Mucosa of rectum (tissue), 2 donors: ENCODE data around the gene FOXD2.
A peak's percentile ranks its signal among the peaks of the same experiment; 100 is the strongest.

Experiments used
- H3K27ac ChIP-seq, 2 donors: one replicate each; pipeline ENCODE4 v1.7.0; 2013; ENCODE audit warnings: inconsistent platforms in 2 of 2, low read depth in 2 of 2, low read length in 2 of 2
- H3K27me3 ChIP-seq, 2 donors: one replicate each; pipeline ENCODE4 v1.7.0; 2013; ENCODE audit warnings: low read length in 2 of 2; ENCODE audit not compliant: control insufficient read depth in 2 of 2, insufficient read depth in 2 of 2
- H3K36me3 ChIP-seq, 2 donors: one replicate each; pipeline ENCODE4 v1.7.0; 2013; ENCODE audit warnings: low read length in 2 of 2; ENCODE audit not compliant: control insufficient read depth in 2 of 2, insufficient read depth in 2 of 2
- H3K4me1 ChIP-seq, 2 donors: one replicate each; pipeline ENCODE4 v1.7.0; 2013; ENCODE audit warnings: low read length in 2 of 2, mild to moderate bottlenecking in 1 of 2; ENCODE audit not compliant: control insufficient read depth in 2 of 2, insufficient read depth in 2 of 2
- H3K4me3 ChIP-seq, 2 donors: one replicate each; pipeline ENCODE4 v1.7.0; 2013; ENCODE audit warnings: low read length in 2 of 2
- H3K9ac ChIP-seq, 2 donors: one replicate each; pipeline ENCODE4 v1.7.0; 2013; ENCODE audit warnings: low read length in 2 of 2, low read depth in 1 of 2, mild to moderate bottlenecking in 1 of 2
- H3K9me3 ChIP-seq, 2 donors: one replicate each; pipeline ENCODE4 v1.7.0; 2013; ENCODE audit warnings: low read length in 2 of 2; ENCODE audit not compliant: control insufficient read depth in 2 of 2
- donor health status: healthy.
- donor health status: Normal muscosa, but diverticular disease.

FOXD2 gene

GRCh38 chr1:47402591-47402990, 35.3 kb upstream of the FOXD2 start:
- no peak overlapping the region for H3K9ac ChIP-seq
- no peak overlapping the region for H3K4me3 ChIP-seq
- H3K27me3 ChIP-seq, result no peaks in the 10 kb centered on the region
- no peaks in the 10 kb centered on the region for H3K4me1 ChIP-seq
- no peak overlapping the region for H3K27ac ChIP-seq
- H3K36me3 ChIP-seq, result no peaks in the 10 kb centered on the region
- H3K9me3 ChIP-seq, result no peaks in the 10 kb centered on the region

GRCh38 chr1:47403321-47403910, 34.4 kb upstream of the FOXD2 start:
- Histone ChIP-seq H3K27me3 (no peaks in the 10 kb centered on the region), H3K4me3 (no peak overlapping the region), H3K4me1 (no peaks in the 10 kb centered on the region), H3K27ac (no peak overlapping the region), H3K36me3 (no peaks in the 10 kb centered on the region), H3K9me3 (no peaks in the 10 kb centered on the region), H3K9ac (no peak overlapping the region)

- Histone ChIP-seq H3K36me3 (no peaks in the 10 kb centered on the region), H3K27ac (no peak overlapping the region), H3K27me3 (no peaks in the 10 kb centered on the region), H3K4me3 (no peak overlapping the region), H3K9ac (no peak overlapping the region), H3K4me1 (no peaks in the 10 kb centered on the region), H3K9me3 (no peaks in the 10 kb centered on the region)
These were observed 32.1 kb upstream of the FOXD2 start for GRCh38 chr1:47405697-47406096.

- no peaks in the 10 kb centered on the region for H3K9me3 ChIP-seq
- H3K27me3 ChIP-seq, result no peaks in the 10 kb centered on the region
- H3K9ac ChIP-seq, result no peak overlapping the region
- H3K4me1 ChIP-seq, result no peaks in the 10 kb centered on the region
- H3K4me3 ChIP-seq, result no peak overlapping the region
- H3K36me3 ChIP-seq, result no peaks in the 10 kb centered on the region
- H3K27ac ChIP-seq, result no peak overlapping the region
These were observed 30.9 kb upstream of the FOXD2 start for GRCh38 chr1:47406966-47407365.

GRCh38 chr1:47407481-47407880, 30.4 kb upstream of the FOXD2 start:
- no peak overlapping the region for H3K27ac ChIP-seq
- H3K9me3 ChIP-seq, result no peaks in the 10 kb centered on the region
- H3K27me3 ChIP-seq, result no peaks in the 10 kb centered on the region
- H3K9ac ChIP-seq, result no peak overlapping the region
- H3K4me3 ChIP-seq, result no peak overlapping the region
- no peaks in the 10 kb centered on the region for H3K36me3 ChIP-seq
- no peaks in the 10 kb centered on the region for H3K4me1 ChIP-seq

GRCh38 chr1:47409311-47410067, 28.4 kb upstream of the FOXD2 start:
- Histone ChIP-seq H3K27me3 (no peaks in the 10 kb centered on the region), H3K36me3 (no peaks in the 10 kb centered on the region), H3K9me3 (no peaks in the 10 kb centered on the region), H3K27ac (no peak overlapping the region), H3K4me1 (no peaks in the 10 kb centered on the region), H3K4me3 (no peak overlapping the region), H3K9ac (no peak overlapping the region)

- H3K27me3 ChIP-seq, result no peaks in the 10 kb centered on the region
These were observed 27.8 kb upstream of the FOXD2 start for GRCh38 chr1:47410068-47410455.

GRCh38 chr1:47411436-47411835, 26.4 kb upstream of the FOXD2 start:
- H3K9ac ChIP-seq, result no peak overlapping the region
- H3K27ac ChIP-seq, result no peak overlapping the region
- no peaks in the 10 kb centered on the region for H3K36me3 ChIP-seq
- no peaks in the 10 kb centered on the region for H3K4me1 ChIP-seq
- no peaks in the 10 kb centered on the region for H3K27me3 ChIP-seq
- H3K4me3 ChIP-seq, result no peak overlapping the region
- no peaks in the 10 kb centered on the region for H3K9me3 ChIP-seq

More at GRCh38 chr1:47410068-47410455, 27.8 kb upstream of the FOXD2 start:
- H3K4me3 ChIP-seq, result no peak overlapping the region
- H3K27ac ChIP-seq, result no peak overlapping the region
- H3K9ac ChIP-seq, result no peak overlapping the region
- H3K36me3 ChIP-seq, result no peaks in the 10 kb centered on the region
- H3K4me1 ChIP-seq, result no peaks in the 10 kb centered on the region
- no peaks in the 10 kb centered on the region for H3K9me3 ChIP-seq

GRCh38 chr1:47412437-47412836, 25.4 kb upstream of the FOXD2 start:
- H3K9ac ChIP-seq, result no peak overlapping the region
- H3K36me3 ChIP-seq, result no peaks in the 10 kb centered on the region
- no peak overlapping the region for H3K4me3 ChIP-seq
- H3K9me3 ChIP-seq, result no peaks in the 10 kb centered on the region
- H3K27me3 ChIP-seq, result peaks cover 0 to 3% of the 10 kb centered on the region in 2 donors
- H3K4me1 ChIP-seq, result no peaks in the 10 kb centered on the region
- no peak overlapping the region for H3K27ac ChIP-seq

- Histone ChIP-seq H3K27me3 (peaks cover 0 to 4% of the 10 kb centered on the region in 2 donors), H3K9me3 (no peaks in the 10 kb centered on the region), H3K4me1 (no peaks in the 10 kb centered on the region), H3K9ac (no peak within 1 kb of the TSS), H3K4me3 (peak within 1 kb of the TSS; percentile 31 to 33), H3K27ac (no peak within 1 kb of the TSS), H3K36me3 (no peaks in the 10 kb centered on the region)
These were observed 22.0 kb upstream of the FOXD2 start, which contains the start of gene FOXE3 for GRCh38 chr1:47415728-47416318. TSS of gene FOXE3 (plus strand) at chr1:47416285. CDS start at chr1:47416316, 31 bp downstream.
